Endometrial microvascular endothelial cells (primary cell): ENCODE data around the gene POLRMT. TPM values are rescaled to one million over a fixed set of nuclear protein-coding genes. Genes with fewer than 3 reads are reported as not detected.
"Not testable (repeated sequence)": the region's sequence is repeated elsewhere in the genome, so short reads cannot be mapped to it uniquely, and the experiment has no call there.

Experiments used
- in situ Hi-C: cut with HindIII; loops from 2 replicates; pipeline ENCODE4 v1.10.0; 2017; ENCODE audit warnings: low sequenced_read_pairs, low pct_unique_long_range_greater_than_20kb; ENCODE audit errors: inconsistent ontology term
- total RNA-seq: library from RNA; depleted of rRNA; stranded (reverse); fragments of >200 nt; gene quantifications from one replicate; pipeline ENCODE4 v1.2.3, GENCODE V29; 2015; ENCODE audit errors: inconsistent ontology term

Gene POLRMT
- total RNA-seq, 1 donor from 2014 or later = 25.9 TPM

DNA sequence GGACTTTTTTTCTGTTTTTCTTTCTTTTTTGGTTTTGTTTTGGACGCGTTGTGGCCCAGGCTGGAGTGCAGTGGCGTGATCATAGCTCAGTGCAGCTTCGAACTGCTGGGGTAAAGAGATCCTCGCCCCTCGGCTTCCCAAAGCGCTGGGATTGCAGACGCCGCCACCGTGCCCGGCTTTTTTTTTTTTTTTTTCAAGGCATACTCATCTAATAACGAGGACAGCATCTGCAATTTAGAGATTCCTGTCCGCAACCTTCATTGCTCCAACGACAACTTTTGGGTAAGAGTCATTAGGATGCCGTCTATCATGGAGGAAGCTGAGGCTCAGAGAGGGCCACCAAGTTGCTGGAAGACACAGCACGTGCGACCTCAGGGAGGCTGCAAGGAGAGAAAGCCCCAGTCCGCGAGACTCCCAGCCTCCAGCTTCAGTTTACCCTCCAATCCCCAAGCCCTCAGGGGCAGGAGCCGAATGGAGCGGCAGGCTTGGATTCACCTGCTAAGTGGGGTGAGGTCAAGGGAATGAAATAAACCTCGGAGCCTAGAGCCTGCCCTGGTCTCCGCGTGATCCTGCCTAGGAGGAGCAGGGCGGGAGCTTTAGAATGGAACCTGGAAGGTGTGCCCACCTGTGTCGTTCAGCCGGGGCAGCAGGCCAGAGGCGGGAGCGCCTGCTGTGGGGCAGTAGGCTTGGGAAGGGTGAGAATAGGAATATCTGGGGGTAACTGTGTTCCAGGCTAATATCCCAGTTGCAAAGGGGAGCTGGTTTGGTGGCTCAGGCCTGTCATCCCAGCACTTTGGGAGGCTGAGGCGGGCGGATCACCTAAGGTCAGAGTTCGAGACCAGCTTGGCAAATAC is 676 bp upstream of the POLRMT start:
- in situ Hi-C loops = no loop called here

DNA sequence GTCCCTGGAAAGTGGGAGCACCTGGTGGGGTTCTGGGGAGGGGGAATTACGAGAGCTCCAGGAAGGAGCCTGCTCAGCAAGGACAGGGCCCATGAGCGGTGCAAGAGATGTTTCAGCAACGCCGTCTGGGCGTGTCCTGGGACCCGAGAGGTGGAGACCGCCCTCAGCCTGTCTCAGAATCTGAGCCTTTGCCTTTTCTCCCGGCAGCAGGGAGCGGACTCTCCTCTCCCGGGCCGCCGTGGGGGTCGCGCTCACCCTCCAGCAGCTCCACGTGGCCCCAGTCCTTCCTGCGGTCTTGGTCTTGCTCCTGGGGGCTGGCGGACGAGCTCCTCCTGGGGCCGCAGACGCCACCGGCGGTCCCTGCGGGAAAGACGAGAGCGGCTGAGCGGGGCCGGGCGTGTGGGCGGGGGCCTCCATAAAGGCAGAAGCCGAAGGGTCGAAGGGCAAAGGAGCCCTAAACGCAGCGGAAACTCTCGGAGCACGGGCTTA is 714 bp downstream of the POLRMT start:
- in situ Hi-C loops = no loop called here

DNA sequence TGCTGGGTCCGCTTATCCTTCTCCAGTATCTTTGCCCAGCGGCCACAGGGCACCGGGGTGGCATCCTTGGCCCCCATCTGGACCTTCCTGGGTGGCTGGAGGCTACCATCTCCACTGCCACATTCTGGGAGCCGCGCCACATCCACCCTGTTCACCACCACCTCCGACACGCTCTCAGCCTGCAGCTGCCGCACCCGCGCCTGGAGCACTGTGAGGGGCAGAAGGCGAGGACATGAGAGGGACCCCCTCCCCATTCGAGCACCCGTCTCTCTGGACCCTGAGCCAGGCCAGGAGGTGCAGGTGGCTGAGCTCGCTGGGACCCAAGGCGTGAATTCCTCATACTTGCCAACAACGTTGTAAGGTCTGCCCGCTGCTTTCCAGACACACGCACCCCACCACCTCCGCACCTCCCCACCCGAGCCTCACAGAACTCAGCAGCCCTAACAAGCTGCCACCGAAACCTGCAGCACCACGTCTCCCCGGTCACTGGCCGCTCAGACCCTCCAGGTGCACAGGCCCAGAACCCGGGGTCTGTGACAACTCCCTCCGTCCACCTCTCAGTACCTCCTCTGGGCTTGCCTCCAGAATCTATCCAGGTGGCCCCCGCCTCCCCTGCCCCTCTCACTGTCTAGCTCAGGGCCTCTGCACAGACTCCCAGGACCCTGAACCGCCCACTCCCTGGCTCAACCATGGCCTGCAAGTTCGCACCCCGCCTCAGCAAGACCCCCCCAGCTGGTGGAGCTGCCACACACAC is 3.2 kb downstream of the POLRMT start:
- in situ Hi-C loops = no loop called here

DNA sequence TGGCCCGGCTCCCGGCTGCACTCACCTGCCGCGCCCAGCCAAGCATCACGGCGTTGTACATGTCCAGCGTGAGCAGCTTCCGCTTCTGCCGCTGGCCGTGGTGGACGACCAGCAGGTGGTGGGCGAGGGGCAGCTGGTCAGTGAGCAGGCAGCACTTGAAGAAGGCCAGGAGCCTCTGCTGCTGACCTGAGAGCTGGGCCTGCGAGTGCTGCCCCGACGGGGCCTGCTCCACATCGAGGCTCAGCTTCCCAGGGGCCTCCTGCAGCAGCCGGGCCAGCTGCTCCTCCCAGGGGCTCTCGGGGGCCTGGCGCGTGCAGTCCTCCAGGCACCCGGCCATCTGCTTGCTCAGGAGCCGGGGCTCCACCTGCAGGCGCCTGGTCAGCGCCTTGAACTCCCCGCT is 3.8 kb downstream of the POLRMT start:
- in situ Hi-C loops = not testable (repeated sequence)

DNA sequence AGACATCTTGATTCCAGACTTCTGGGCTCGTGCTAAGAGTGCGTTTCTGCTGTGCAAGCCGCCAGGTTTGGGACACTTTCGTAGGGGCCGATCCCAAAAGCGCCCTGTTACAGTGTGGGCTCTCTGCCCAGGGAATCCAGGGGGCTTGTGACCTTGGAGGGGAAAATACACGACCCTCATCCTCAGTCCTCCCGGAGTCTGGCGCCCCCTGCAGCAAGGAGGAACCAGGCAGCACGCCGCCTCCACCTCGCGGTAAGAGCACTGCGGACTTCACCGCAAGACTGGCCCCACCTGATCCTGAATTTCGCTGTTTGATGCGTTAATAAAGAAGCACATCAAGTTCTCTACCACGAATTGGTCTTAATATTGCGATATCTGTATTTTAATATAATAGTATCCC is 5.2 kb downstream of the POLRMT start:
- in situ Hi-C loops = no loop called here

DNA sequence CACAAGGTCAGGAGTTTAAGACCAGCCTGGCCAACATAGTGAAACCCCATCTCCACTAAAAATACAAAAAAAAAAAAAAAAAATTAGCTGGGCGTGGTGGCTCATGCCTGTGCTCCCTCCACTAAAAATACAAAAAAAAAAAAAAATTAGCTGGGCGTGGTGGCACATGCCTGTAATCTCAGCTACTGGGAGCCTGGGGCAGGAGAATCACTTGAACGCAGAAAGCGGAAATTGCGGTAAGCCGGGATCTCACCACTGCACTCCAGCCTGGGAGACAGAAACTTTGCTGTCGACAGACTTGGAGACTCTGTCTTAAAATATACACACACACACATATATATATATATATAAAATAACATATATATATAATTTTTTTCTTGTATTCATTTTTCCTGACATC is 6.8 kb downstream of the POLRMT start:
- in situ Hi-C loops = not testable (repeated sequence)

DNA sequence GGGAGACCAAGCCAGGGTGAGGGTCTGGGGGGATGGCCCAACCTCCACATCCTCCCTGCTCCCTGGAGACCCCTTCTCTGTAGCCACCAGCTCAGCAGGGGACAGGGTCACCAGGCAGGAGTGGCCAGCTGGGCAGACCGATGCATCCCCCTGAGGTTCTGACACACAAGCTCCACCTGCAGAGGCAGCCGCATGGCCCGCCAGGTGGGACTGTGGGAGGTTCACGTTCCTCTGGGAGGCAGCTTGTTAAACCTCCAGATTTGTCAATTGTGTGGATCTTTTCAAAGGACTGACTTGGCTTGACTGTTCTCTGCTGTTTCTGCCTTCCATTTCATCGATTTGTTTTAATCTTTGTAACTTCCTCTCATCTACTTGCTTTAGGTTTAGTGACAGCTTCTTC is 8.1 kb downstream of the POLRMT start:
- in situ Hi-C loops = no loop called here

DNA sequence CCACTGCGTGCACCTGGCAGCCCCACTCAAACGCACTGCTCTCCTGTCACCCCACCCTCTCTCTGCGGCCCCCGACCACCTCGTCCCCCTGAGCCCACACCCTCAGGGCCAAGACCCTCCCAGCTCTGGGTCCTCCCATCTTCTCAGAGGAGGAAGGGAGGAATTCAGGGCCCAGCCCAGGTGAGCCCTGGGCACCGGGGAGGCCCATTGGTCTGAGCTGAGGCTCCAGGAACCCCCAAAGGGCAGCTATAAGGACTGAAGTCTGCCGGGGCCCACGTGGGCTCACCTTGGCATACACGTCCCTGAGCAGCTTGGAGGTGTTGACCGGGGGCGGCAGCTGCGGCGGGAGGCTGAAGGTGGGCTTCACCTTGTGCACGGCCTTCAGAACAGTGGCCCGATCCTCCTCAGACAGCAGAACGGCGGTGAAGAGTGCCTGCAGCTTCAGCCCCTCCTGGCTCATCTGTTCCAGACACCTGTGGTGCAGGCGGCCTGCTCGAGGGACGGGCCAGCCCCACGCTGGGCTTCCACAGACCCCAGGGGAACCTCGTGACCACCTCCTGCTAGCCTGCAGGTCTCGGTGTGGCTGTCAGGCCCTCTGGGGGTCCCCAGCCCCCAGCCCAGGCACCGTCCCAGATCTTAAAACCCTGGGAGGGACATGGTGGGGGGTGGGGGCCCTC is 8.8 kb downstream of the POLRMT start:
- in situ Hi-C loops = no loop called here

DNA sequence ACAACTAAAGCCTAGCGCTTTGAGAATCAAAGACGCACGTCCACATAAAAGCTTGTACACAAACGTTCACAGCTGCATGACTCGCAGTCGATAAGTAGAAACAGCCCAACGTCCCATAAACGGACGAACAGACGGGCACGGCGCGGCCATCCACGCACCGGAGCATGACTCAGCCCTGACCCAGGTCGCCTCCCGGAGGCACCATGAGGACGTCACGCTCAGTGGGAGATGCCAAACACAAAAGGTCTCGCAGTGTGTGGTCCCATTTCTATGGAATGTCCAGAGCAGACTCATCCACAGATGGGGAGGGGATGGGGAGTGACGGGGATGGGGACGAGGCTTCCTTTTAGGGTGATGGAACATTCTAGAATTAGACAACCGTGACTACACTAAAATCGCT is 9.4 kb downstream of the POLRMT start:
- in situ Hi-C loops = no loop called here

DNA sequence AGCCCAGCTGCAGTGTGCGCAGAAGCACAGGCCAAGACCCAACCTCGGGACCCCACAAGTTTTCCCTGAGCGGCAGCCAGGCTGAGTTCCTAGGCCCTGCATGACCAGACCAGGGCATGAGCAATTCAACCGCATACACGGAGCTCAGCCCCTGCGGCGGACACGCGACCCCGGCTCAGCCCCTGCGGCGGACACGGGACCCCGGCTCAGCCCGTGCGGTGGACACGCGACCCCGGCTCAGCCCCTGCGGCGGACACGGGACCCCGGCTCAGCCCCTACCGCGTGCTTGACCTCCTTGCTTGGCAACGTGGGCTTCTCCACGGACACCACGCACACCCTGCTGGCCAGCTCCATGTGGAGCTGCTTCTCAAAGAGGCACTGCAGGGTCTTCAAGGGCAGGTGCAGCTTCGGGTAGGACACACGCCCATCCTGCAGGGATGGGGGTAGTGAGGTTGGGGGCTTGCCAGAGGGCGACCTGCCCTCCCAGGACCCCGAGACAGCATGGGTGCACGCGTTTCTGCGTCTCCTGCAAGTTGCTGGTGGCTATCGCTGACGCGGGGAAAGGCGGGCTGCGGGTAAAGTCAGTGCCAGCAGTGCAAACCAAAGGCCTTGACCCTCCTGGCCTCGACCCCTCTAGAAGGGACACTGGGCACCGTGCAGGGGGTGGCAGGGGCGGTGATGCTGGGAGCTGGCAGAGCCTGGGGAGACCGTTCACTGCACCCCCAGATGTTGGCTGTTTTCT is 10.0 kb downstream of the POLRMT start:
- in situ Hi-C loops = no loop called here

DNA sequence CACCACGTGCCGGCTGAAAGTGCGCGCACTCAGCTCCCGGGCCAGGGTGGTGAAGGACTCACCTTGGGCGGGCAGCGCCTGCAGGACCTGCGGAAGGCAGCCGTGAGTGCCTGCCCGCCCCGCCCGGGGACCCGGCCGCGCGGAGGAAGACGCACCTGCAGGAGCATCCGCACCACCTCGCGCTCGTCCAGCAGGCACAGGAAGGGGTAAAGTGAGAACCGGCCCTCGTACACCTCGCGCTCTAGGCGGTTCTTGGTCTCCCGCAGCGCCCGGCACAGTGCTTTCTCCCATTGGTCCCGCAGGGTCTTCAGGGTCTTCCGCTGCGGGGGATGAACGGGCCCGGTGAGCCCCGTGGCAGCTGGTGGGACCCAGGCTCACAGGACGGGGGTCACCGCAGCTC is 10.7 kb downstream of the POLRMT start:
- in situ Hi-C loops = no loop called here

DNA sequence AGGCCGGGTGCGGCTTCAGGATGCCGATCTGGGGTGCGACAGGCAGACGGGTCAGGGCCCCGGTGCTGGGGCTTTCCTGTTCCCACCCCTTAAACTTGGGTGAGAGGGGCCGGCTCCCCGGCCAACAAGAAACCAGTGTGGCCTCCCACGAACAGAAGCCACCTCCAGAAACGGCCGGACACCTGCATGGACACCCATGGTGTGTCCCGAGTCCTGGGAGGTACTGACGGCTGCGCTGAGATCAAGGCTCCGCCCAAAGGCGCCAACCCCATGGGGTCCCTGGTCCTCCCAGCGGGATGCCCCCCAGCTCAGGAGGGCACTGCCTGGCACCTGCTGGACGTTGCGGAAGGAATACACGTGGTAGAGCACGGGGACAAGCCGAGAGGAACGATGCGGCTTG is 11.5 kb downstream of the POLRMT start:
- in situ Hi-C loops = no loop called here

DNA sequence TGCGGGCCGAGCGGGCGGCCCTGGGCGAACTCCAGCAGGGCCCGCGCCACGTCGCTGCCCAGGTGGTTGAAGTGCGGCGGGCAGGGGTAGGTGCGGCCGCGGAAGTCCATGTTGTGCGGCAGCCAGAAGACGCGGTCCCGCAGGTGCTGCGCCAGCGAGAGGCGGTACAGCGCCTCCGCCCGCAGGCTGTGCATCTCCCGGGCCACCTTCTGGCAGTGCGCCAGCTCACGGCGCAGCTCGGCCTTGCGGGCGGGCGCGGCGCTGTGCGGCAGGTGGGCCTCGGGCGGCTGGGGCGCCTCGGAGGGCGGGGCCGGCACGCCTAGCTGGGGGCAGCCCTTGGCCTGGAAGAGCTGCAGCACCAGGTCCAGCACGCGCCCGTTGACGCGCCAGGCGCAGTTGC is 12.1 kb downstream of the POLRMT start:
- in situ Hi-C loops = not testable (repeated sequence)

DNA sequence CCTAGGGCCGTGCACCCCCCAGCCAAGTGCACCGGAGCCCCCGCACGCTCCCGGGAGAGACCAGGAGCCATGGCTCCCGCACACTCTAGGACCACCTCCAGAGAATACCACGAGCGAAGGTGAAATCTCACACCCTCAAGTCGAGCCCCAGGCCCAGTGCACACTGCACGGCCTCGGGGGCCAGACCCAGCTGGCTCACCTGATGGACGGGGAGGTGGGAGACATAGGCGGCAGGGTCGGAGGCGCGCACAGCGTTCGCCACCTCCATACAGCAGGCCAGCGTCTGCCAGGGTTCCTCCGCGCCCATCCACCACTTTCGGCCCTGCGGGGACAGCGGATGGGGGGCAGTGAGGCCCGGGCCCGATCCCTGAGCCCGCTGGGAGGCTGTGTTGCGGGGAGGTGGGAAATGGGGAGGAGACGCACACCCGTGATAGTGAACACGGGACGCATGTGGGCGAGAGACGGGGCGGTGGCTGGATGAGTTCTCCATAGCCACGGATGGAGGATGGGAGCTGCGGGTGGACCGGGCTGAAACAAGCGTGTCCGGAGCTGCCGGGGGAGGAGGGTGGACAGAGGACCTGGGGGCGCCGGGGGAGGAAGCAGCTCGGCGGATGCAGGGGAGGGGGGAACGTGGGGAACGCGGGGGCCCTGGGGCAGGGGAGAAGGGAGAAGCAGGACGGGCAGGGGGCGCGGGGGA is 13.0 kb downstream of the POLRMT start:
- in situ Hi-C loops = no loop called here

DNA sequence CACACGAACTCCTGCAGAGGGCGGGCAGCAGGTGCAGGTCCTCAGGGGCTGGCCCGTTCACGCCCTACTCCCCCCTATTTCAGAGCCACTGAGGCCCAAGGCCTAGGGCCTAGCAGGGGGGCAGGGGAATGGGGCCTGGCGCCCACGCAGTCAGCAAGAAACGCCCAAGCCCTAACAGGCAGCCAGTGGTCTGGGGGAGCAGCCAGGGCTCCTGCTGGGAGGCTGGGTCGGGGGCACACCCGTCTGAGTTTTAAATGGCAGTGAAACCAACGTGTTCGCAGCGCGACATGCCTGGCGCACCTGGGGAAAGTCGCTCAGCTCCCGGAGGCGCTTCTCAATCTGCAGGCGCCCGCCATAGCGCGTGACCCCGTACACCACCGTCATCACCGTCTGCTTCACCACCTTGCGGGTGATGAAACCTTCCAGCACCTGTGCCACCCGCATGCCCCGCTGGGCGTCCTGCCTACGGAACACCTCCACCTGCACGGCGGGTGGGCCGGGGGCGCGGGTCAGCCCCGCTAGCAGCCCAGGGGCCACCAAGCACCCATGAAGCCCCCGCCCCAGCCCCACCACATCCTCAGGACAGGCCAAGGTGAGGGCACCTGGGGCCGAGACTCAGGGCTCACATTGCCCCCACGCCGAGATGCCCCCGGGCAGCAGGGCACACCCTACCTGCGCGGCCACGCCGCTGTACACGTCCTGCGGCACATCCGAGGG is 13.9 kb downstream of the POLRMT start:
- in situ Hi-C loops = no loop called here

DNA sequence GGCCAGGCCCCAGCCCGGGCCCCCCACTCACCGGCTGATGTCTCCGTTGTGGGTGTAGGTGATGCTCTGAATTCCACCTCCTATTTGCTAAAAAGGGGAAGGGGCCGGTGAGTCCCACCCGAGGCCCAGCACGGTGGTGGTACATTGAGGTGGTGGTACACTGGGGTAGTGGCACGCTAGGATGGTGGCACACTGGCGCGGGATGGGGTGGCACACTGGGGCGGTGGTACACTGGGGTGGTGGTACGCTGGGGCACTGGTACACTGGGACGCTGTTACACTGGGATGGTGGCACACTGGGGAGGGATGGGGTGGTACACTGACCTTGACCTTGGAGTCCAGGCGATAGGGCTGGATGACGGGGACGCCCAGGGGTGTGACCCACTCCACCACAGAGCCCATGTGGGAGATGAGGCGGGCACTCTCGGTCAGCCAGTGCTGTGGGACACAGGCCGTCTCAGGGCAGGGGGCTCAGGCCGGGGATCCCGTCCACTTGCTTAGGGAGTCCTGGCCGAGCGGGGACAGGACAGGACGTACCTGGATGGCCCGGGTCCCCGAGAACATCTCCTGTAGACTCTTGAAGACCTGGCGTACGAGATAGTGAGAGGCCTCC is 14.6 kb downstream of the POLRMT start:
- in situ Hi-C loops = no loop called here

DNA sequence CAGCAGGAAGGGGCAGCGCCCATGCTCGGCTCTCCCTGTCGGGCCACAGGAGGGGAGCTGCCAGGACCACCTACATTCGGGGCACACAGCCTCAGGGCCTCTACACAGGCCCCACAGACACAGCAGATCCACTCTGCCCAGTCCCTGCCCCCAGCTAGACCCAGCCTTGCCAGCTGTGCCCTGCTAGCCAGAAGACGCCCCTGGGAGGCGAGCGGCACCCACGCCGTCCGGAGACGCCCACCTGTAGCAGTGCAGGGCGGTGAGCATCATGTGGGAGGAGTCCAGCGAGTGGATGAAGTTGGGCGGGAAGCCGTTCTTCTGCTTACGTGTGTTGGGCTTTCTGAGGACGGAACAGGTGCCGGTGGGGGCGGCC is 15.1 kb downstream of the POLRMT start:
- in situ Hi-C loops = no loop called here
